GM19043 (cell line): Measurements from ENCODE around the gene RPL29.
"Not testable (repeated sequence)": the region's sequence is repeated elsewhere in the genome, so short reads cannot be mapped to it uniquely, and the experiment has no call there.

ENCODE experiments used
- ATAC-seq: cut with Tn5 transposase; IDR thresholded peaks from one replicate; pipeline ENCODE4 v1.9.1; 2021; ENCODE audit warnings: low read depth; ENCODE audit not compliant: unreplicated experiment

Gene RPL29

GRCh38 chr3:51995346-51996163, at the start of gene RPL29:
RPL29 (minus strand) TSS chr3:51995895; CDS start chr3:51995461, 434 bp downstream.
- peak; percentile 86 for ATAC-seq

- no peak for ATAC-seq
Measured at GRCh38 chr3:52044869-52045619, 49.3 kb upstream of the RPL29 start.

GRCh38 chr3:52043750-52044149, 48.1 kb upstream of the RPL29 start:
- no peak for ATAC-seq

GRCh38 chr3:52043039-52043438, 47.3 kb upstream of the RPL29 start:
- not testable (repeated sequence) for ATAC-seq

- ATAC-seq: no peak
Measured at GRCh38 chr3:52041118-52041731, 45.5 kb upstream of the RPL29 start.

GRCh38 chr3:52040600-52040999, 44.9 kb upstream of the RPL29 start:
- no peak for ATAC-seq

GRCh38 chr3:52039846-52040245, 44.2 kb upstream of the RPL29 start:
- no peak for ATAC-seq

- ATAC-seq: no peak
Measured at GRCh38 chr3:52039426-52039825, 43.7 kb upstream of the RPL29 start.

GRCh38 chr3:52038227-52038626, 42.5 kb upstream of the RPL29 start:
- ATAC-seq: no peak

GRCh38 chr3:52037291-52037690, 41.6 kb upstream of the RPL29 start:
- no peak for ATAC-seq

- ATAC-seq: no peak
Measured at GRCh38 chr3:52036829-52037228, 41.1 kb upstream of the RPL29 start.

- peak; percentile 54 for ATAC-seq
Measured at GRCh38 chr3:52036222-52036694, 40.6 kb upstream of the RPL29 start.

- ATAC-seq: no peak
Measured at GRCh38 chr3:52034651-52035050, 39.0 kb upstream of the RPL29 start.

GRCh38 chr3:52034212-52034611, 38.5 kb upstream of the RPL29 start:
- ATAC-seq: no peak

- not testable (repeated sequence) for ATAC-seq
Measured at GRCh38 chr3:52033748-52034147, 38.1 kb upstream of the RPL29 start.

GRCh38 chr3:52032702-52033408, 37.2 kb upstream of the RPL29 start:
- ATAC-seq: no peak

- no peak for ATAC-seq
Measured at GRCh38 chr3:52031896-52032295, 36.2 kb upstream of the RPL29 start.

- no peak for ATAC-seq
Measured at GRCh38 chr3:52030714-52031310, 35.1 kb upstream of the RPL29 start.

GRCh38 chr3:52029535-52029934, 33.8 kb upstream of the RPL29 start:
- no peak for ATAC-seq

- no peak for ATAC-seq
Measured at GRCh38 chr3:52029053-52029452, 33.4 kb upstream of the RPL29 start.
